B cell (primary cell): Measurements from ENCODE around the gene COQ4. TPM values are rescaled to one million over a fixed set of nuclear protein-coding genes. Genes with fewer than 3 reads are reported as not detected.

Experiments used
- ATAC-seq: fragments of 200-7000 bp; cut with Tn5 transposase; one replicate; pipeline ENCODE4 v1.10.0; 2021; ENCODE audit warnings: low read depth, mild to moderate bottlenecking, moderate number of reproducible peaks, moderate library complexity
- CTCF ChIA-PET: fragments of 350-600 bp; sonication (Branson Sonifier 250); formaldehyde crosslinking; loops from one replicate; lab custom pipeline; 2021; ENCODE audit warnings: antibody characterized with exemption, inconsistent platforms; lab: Charles Lee
- POLR2A ChIA-PET: fragments of 350-600 bp; sonication (Branson Sonifier 250); formaldehyde crosslinking; loops from one replicate; lab custom pipeline; 2021; ENCODE audit warnings: antibody characterized with exemption; lab: Charles Lee
- DNase-seq: peaks from one replicate; pipeline ENCODE4 v3.0.0; 2013
- H2AFZ ChIP-seq: 2 replicates; pipeline ENCODE4 v1.6.1; 2012; ENCODE audit warnings: mild to moderate bottlenecking, low read depth, low read length; ENCODE audit not compliant: insufficient read depth, poor library complexity, severe bottlenecking
- H3K27ac ChIP-seq, 2 donors: 1 replicate in 1 of 2; 2 replicates in 1 of 2; pipeline ENCODE4 v1.5.1; 2012 to 2013; ENCODE audit warnings: low read length in 2 of 2, mild to moderate bottlenecking in 2 of 2, moderate library complexity in 1 of 2
- H3K27me3 ChIP-seq, 4 experiments: fragments of 200-600 bp in 1 of 4; sonication (generic) in 1 of 4; replicated peaks in 1 of 4; 1 replicate in 2 of 4; 2 replicates in 2 of 4; pipeline versions ENCODE4 v1.6.1 to v1.7.0; 2013 to 2016; ENCODE audit warnings: low read length in 3 of 4, mild to moderate bottlenecking in 2 of 4, mixed read lengths in 1 of 4, moderate library complexity in 1 of 4; ENCODE audit not compliant: insufficient read depth in 4 of 4, control insufficient read depth in 3 of 4; ENCODE audit errors: control extremely low read depth in 1 of 4
- H3K36me3 ChIP-seq, 2 experiments: replicated peaks in 1 of 2; 1 replicate in 1 of 2; 2 replicates in 1 of 2; pipeline versions ENCODE4 v1.6.1 to v1.7.1; 2013; ENCODE audit warnings: low read length in 1 of 2; ENCODE audit not compliant: insufficient read depth in 2 of 2, control insufficient read depth in 1 of 2; ENCODE audit errors: control extremely low read depth in 1 of 2, extremely low read depth in 1 of 2
- H3K4me1 ChIP-seq, 2 donors: fragments of 200-600 bp in 1 of 2; sonication (generic) in 1 of 2; 1 replicate in 1 of 2; 2 replicates in 1 of 2; pipeline versions ENCODE4 v1.5.1 to v1.6.1; 2013 to 2017; ENCODE audit warnings: low read length in 2 of 2; ENCODE audit not compliant: control insufficient read depth in 2 of 2, insufficient read depth in 2 of 2
- H3K4me2 ChIP-seq: replicated peaks from 2 replicates; pipeline ENCODE3; 2012; ENCODE audit warnings: mild to moderate bottlenecking, low read depth, low read length; ENCODE audit not compliant: poor library complexity, severe bottlenecking
- H3K4me3 ChIP-seq, 5 experiments: fragments of 200-600 bp in 1 of 5; sonication (generic) in 1 of 5; 1 replicate in 3 of 5; 2 replicates in 2 of 5; pipeline versions ENCODE4 v1.5.1 to v1.7.0; 2011 to 2016; ENCODE audit warnings: low read length in 4 of 5, mild to moderate bottlenecking in 4 of 5, low read depth in 2 of 5, control low read depth in 1 of 5, moderate library complexity in 1 of 5; ENCODE audit not compliant: insufficient read depth in 1 of 5; ENCODE audit errors: control extremely low read depth in 1 of 5, extremely low read depth in 1 of 5
- H3K79me2 ChIP-seq: fragments of 200-600 bp; sonication (generic); one replicate; pipeline ENCODE4 v1.6.0; 2016; ENCODE audit warnings: low read length; ENCODE audit not compliant: control insufficient read depth, insufficient read depth
- H3K9ac ChIP-seq: fragments of 200-600 bp; sonication (generic); 2 replicates; pipeline ENCODE4 v1.6.1; 2017; ENCODE audit warnings: mild to moderate bottlenecking, low read length, moderate library complexity
- H3K9me3 ChIP-seq, 3 donors: one replicate each; pipeline versions ENCODE4 v1.6.1 to v1.7.1; 2013; ENCODE audit warnings: low read length in 2 of 3; ENCODE audit not compliant: control insufficient read depth in 2 of 3, insufficient read depth in 1 of 3; ENCODE audit errors: control extremely low read depth in 1 of 3
- H4K20me1 ChIP-seq: 2 replicates; pipeline ENCODE4 v1.6.0; 2012; ENCODE audit warnings: mild to moderate bottlenecking, low read length; ENCODE audit not compliant: insufficient read depth, control insufficient read depth, poor library complexity, severe bottlenecking
- H3K27ac Mint-ChIP-seq: one replicate; pipeline ENCODE4 v1.8.0; 2021; ENCODE audit warnings: mixed read lengths
- H3K27me3 Mint-ChIP-seq: one replicate; pipeline ENCODE4 v1.8.0; 2021; ENCODE audit warnings: mixed read lengths
- H3K4me1 Mint-ChIP-seq: one replicate; pipeline ENCODE4 v1.8.0; 2021; ENCODE audit warnings: mixed read lengths
- H3K4me3 Mint-ChIP-seq: one replicate; pipeline ENCODE4 v1.8.0; 2021; ENCODE audit warnings: mixed read lengths
- H3K9me3 Mint-ChIP-seq: one replicate; pipeline ENCODE4 v1.8.0; 2022; ENCODE audit warnings: mixed read lengths; ENCODE audit not compliant: insufficient read depth
- CTCF ChIP-seq: fragments of 200-600 bp; IDR thresholded peaks from one replicate; pipeline ENCODE4 v1.8.0; 2022; ENCODE audit warnings: antibody characterized with exemption, mild to moderate bottlenecking
- EZH2 ChIP-seq: IDR thresholded peaks from 2 replicates; pipeline ENCODE4 v1.6.1; 2012; ENCODE audit warnings: borderline replicate concordance, low read depth, mild to moderate bottlenecking, moderate library complexity, low read length; ENCODE audit not compliant: insufficient read depth, poor library complexity, severe bottlenecking
- WGBS: methylation state at CpG from one replicate; pipeline ENCODE4 v1.1.5; 2013; ENCODE audit warnings: missing lambda C conversion rate; ENCODE audit not compliant: insufficient coverage; 5-methylcytosine and 5-hydroxymethylcytosine counted together
- intact Hi-C: fragments of 100-400 bp; cut with micrococcal nuclease; formaldehyde crosslinking; loops from one replicate; pipeline ENCODE4 v1.10.0; 2022
- polyA plus RNA-seq: library from polyadenylated mRNA; depleted of rRNA; stranded (reverse); fragments of >200 nt; gene quantifications from 2 replicates; pipeline ENCODE4 v1.2.3, GENCODE V29; 2012
- total RNA-seq, 2 donors: library from RNA; stranded (reverse); fragments of 120-200 nt in 1 of 2; gene quantifications; 1 replicate in 1 of 2; 2 replicates in 1 of 2; pipeline versions ENCODE4 v1.2.3 to v1.2.4, GENCODE V29; 2013 to 2022

The COQ4 gene
- total and polyA plus RNA-seq, 2 donors (not counting 1 experiment from before 2014, with no cell fraction given), result 54.9 to 62.8 TPM

GRCh38 chr9:128362774-128363173 lies 40.1 kb downstream of the COQ4 start:
- POLR2A ChIA-PET, result interaction anchor here (2.7 kb wide), 1 partner anchor 9 kb away, joined by 20 read pairs; the partner anchor contains the start of gene URM1
- no peak overlapping the region for H3K4me3 Mint-ChIP-seq
- no peak overlapping the region for H3K27ac Mint-ChIP-seq
- TF ChIP-seq CTCF (no peak), EZH2 (no peak)
- no peak overlapping the region for H3K9ac ChIP-seq
- ATAC-seq, result no peak
- H3K79me2 ChIP-seq, result no peaks in the 10 kb centered on the region
- no peak overlapping the region for H2AFZ ChIP-seq
- H3K9me3 ChIP-seq, result no peaks in the 10 kb centered on the region
- peaks cover 10 to 21% of the 10 kb centered on the region in 2 donors for H3K4me1 ChIP-seq
- H3K27ac ChIP-seq, result no peak overlapping the region
- no peaks in the 10 kb centered on the region for H3K9me3 Mint-ChIP-seq
- 86% methylated on average over 2 of the region's 3 CpGs for WGBS
- H3K27me3 ChIP-seq, result no peaks in the 10 kb centered on the region
- CTCF ChIA-PET, result interaction anchor here (0.6 to 2.7 kb wide), 27 partner anchors 8 to 634 kb away, joined by 3 to 35 read pairs (median 3); partner anchors contain the start of genes CERCAM and URM1
- H3K4me3 ChIP-seq, result no peak overlapping the region
- no peaks in the 10 kb centered on the region for H3K27me3 Mint-ChIP-seq
- no peaks in the 10 kb centered on the region for H3K36me3 ChIP-seq
- no peak for DNase-seq
- intact Hi-C loops, result loop anchor here (1.0 kb wide), 1 partner anchor 58 kb away; the partner anchor contains the start of gene CERCAM
- H3K4me1 Mint-ChIP-seq, result peaks cover 9% of the 10 kb centered on the region
- H3K4me2 ChIP-seq, result no peak overlapping the region
- no peaks in the 10 kb centered on the region for H4K20me1 ChIP-seq

GRCh38 chr9:128365525-128365924 lies 42.9 kb downstream of the COQ4 start:
- H3K4me1 ChIP-seq, result peaks cover 15 to 25% of the 10 kb centered on the region in 2 donors
- no peak overlapping the region for H3K4me3 ChIP-seq
- no peak for DNase-seq
- no peaks in the 10 kb centered on the region for H3K27me3 Mint-ChIP-seq
- ChIA-PET CTCF (interaction anchor here (1.0 kb wide), 1 partner anchor 71 kb away, joined by 3 read pairs; no protein-coding TSS in a partner anchor), POLR2A (interaction anchor here (0.6 kb wide), 1 partner anchor 701 kb away, joined by 5 read pairs; no protein-coding TSS in a partner anchor)
- ATAC-seq, result no peak
- TF ChIP-seq CTCF (no peak), EZH2 (no peak)
- peak overlapping the region; percentile 52 for H3K9ac ChIP-seq
- intact Hi-C loops, result no loop called here
- H3K36me3 ChIP-seq, result no peaks in the 10 kb centered on the region
- H3K79me2 ChIP-seq, result peaks cover 4% of the 10 kb centered on the region
- no peaks in the 10 kb centered on the region for H4K20me1 ChIP-seq
- no peaks in the 10 kb centered on the region for H3K9me3 ChIP-seq
- no peak overlapping the region for H3K27ac ChIP-seq
- peak overlapping the region; percentile 78 for H3K4me2 ChIP-seq
- no peaks in the 10 kb centered on the region for H3K9me3 Mint-ChIP-seq
- H3K4me3 Mint-ChIP-seq, result peak overlapping the region; percentile 34
- peaks cover 14% of the 10 kb centered on the region for H3K4me1 Mint-ChIP-seq
- no peak overlapping the region for H3K27ac Mint-ChIP-seq
- no peaks in the 10 kb centered on the region for H3K27me3 ChIP-seq
- H2AFZ ChIP-seq, result peak overlapping the region; percentile 91
- WGBS, result 80% methylated on average over 2 of the region's 4 CpGs
